Gastroesophageal sphincter (tissue), 4 donors: ENCODE results near the gene RBM22. TPM values are rescaled to one million over a fixed set of nuclear protein-coding genes. Genes with fewer than 3 reads are reported as not detected.
"Not testable (repeated sequence)": the region's sequence is repeated elsewhere in the genome, so short reads cannot be mapped to it uniquely, and the experiment has no call there.

Source experiments
- ATAC-seq: fragments of 150-250 bp; one replicate; pipeline ENCODE4 v1.9.1; 2016; ENCODE audit warnings: mild to moderate bottlenecking, moderate library complexity
- H3K27ac ChIP-seq, 4 donors: fragments of 200-600 bp; sonication (generic) in 3 of 4; 1 replicate in 3 of 4; 2 replicates in 1 of 4; pipeline ENCODE4 v1.5.1; 2016 to 2019
- H3K27me3 ChIP-seq: fragments of 200-600 bp; sonication (generic); one replicate; pipeline ENCODE4 v1.5.1; 2019
- H3K36me3 ChIP-seq, 2 donors: fragments of 200-600 bp; sonication (generic); one replicate each; pipeline ENCODE4 v1.5.1; 2019; ENCODE audit warnings: control low read depth in 1 of 2
- H3K4me1 ChIP-seq, 3 donors: fragments of 200-600 bp; sonication (generic); 1 replicate in 2 of 3; 2 replicates in 1 of 3; pipeline ENCODE4 v1.5.1; 2016 to 2019; ENCODE audit warnings: control low read depth in 2 of 3
- H3K4me3 ChIP-seq, 2 donors: fragments of 200-600 bp; sonication (generic); one replicate each; pipeline ENCODE4 v1.5.1; 2019; ENCODE audit warnings: mild to moderate bottlenecking in 1 of 2, moderate library complexity in 1 of 2
- H3K9me3 ChIP-seq, 3 donors: fragments of 200-600 bp; sonication (generic); one replicate each; pipeline ENCODE4 v1.5.1; 2017 to 2019; ENCODE audit warnings: control low read depth in 2 of 3
- CTCF ChIP-seq, 4 experiments: fragments of 200-600 bp in 2 of 4; fragments of 450-650 bp in 2 of 4; sonication (generic) in 1 of 4; IDR thresholded peaks; one replicate each; pipeline ENCODE4 v1.5.1; 2017 to 2019; ENCODE audit warnings: antibody characterized with exemption in 4 of 4, mild to moderate bottlenecking in 2 of 4, moderate library complexity in 2 of 4
- EP300 ChIP-seq: sonication (generic); formaldehyde crosslinking; IDR thresholded peaks from one replicate; pipeline ENCODE4 v1.6.1; 2017; ENCODE audit warnings: antibody characterized with exemption, mild to moderate bottlenecking
- POLR2A ChIP-seq, 2 donors: fragments of 450-650 bp; IDR thresholded peaks; one replicate each; pipeline ENCODE4 v1.6.1; 2017; ENCODE audit warnings: antibody characterized with exemption in 2 of 2, mild to moderate bottlenecking in 2 of 2, moderate library complexity in 1 of 2
- POLR2AphosphoS5 ChIP-seq: sonication (generic); formaldehyde crosslinking; IDR thresholded peaks from one replicate; pipeline ENCODE4 v1.6.1; 2017; ENCODE audit warnings: antibody characterized with exemption
- WGBS, 2 donors: methylation state at CpG; one replicate each; pipeline ENCODE4 v1.1.5; 2018; ENCODE audit warnings: low coverage in 1 of 2; 5-methylcytosine and 5-hydroxymethylcytosine counted together
- total RNA-seq, 4 donors: library from RNA; depleted of rRNA; stranded (reverse); fragments of >200 nt; gene quantifications; one replicate each; pipeline ENCODE4 v1.1.0, GENCODE V29; 2016

RBM22 gene
- total RNA-seq: 10 to 100 TPM; 24.3 to 37.2 (median 32.4) TPM

DNA sequence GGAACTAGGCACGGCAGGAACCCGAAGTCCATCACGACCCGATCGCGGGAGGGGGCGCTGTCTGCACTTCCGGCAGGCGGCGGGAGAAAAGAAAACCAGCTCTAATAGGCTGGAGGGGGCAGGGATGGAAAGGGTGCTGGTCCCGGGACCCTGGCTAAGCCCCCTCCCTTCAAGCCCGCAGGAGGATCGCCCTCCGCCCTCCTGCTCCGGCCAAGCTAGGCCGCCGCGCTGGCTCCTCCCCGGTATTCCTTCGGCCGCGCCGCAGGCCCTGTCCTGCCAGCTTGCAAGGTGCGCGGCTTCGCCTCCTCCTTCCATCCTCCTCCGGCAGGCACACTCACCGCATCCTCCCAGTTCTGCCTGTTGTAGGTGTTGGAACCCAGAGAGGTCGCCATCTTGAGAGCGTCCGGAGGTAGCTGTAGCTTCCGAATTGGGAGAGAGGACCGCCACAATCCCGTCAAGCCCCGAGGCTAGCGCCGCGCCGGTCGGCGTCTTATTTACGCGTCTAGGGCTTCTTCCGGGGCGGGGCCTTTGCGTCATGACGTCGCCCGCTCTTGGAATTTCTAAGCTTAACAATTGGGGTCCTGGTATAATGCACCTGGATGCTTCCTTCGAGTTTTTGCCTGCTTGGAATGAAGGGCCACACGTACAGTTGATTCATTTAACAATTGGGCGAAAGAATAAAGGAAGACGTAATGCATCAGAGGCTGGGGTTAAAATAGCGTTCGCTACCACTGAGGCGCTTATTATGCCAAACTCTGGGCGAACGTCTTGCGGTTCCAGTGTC lies at the start of gene RBM22:
RBM22 (minus strand) TSS at position 469 of the 784 bp plus-strand sequence; CDS start at position 392, 77 bp downstream.
- 0% methylated on average over 19 to 28 of the region's 59 CpGs for WGBS, 2 donors
- Histone ChIP-seq H3K4me1 (peaks cover 8 to 23% (median 9%) of the 10 kb centered on the region in 3 donors), H3K27ac (peak within 1 kb of the TSS; percentile 94 to 99 (median 98)), H3K27me3 (no peaks in the 10 kb centered on the region), H3K4me3 (peak within 1 kb of the TSS; percentile 89 to 91), H3K36me3 (peaks cover 5 to 34% of the 10 kb centered on the region in 2 donors), H3K9me3 (no peaks in the 10 kb centered on the region)
- peak; percentile 99 for ATAC-seq
- peak; percentile 65 to 70 for TF ChIP-seq POLR2A (IDR thresholded peaks at IDR 0.05)
- TF ChIP-seq CTCF (IDR thresholded peaks at IDR 0.05): peak; percentile 34 to 81 (median 55)
- no peak for TF ChIP-seq EP300
- TF ChIP-seq POLR2AphosphoS5: peak; percentile 84

DNA sequence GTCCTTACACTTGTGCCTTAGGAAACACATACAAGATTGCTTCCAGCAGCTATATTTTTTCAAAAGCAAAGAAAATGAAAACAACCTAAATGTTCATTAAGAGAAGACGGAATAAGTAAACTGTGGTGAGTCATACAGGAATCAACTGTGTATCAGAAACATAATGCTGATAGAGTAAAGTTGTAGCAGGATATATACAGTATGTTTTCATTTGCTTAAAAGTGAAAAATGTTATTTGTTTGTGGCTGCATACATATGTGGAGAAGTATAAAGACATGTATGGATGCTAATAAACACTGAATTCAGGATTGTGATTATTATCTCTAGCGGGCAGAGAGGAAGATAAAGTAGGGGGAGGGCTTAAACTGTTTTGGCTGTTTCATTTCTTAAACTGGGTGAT lies 49.6 kb upstream of the RBM22 start:
- no peak for TF ChIP-seq POLR2A (IDR thresholded peaks at IDR 0.05)
- TF ChIP-seq CTCF (IDR thresholded peaks at IDR 0.05): no peak
- no peak for TF ChIP-seq EP300
- no peak for TF ChIP-seq POLR2AphosphoS5
- H3K4me1 ChIP-seq: peaks cover 0 to 36% (median 5%) of the 10 kb centered on the region in 3 donors
- H3K36me3 ChIP-seq: peaks cover 9 to 50% of the 10 kb centered on the region in 2 donors
- no peak overlapping the region for H3K4me3 ChIP-seq
- ATAC-seq: no peak
- no peaks in the 10 kb centered on the region for H3K27me3 ChIP-seq
- H3K27ac ChIP-seq: no peak overlapping the region
- no peaks in the 10 kb centered on the region for H3K9me3 ChIP-seq
- 61 to 73% methylated on average over 2 of the region's 2 CpGs for WGBS, 2 donors

- H3K4me3 ChIP-seq, H3K27ac ChIP-seq, H3K27me3 ChIP-seq, H3K9me3 ChIP-seq, H3K4me1 ChIP-seq, ATAC-seq: not testable (repeated sequence)
- peaks cover 0 to 30% of the 10 kb centered on the region in 2 donors for H3K36me3 ChIP-seq
- 100% methylated on average over 1 to 4 of the region's 9 CpGs for WGBS, 2 donors
These were observed 42.3 kb upstream of the RBM22 start for GRCh38 chr5:150743142-150743488.

DNA sequence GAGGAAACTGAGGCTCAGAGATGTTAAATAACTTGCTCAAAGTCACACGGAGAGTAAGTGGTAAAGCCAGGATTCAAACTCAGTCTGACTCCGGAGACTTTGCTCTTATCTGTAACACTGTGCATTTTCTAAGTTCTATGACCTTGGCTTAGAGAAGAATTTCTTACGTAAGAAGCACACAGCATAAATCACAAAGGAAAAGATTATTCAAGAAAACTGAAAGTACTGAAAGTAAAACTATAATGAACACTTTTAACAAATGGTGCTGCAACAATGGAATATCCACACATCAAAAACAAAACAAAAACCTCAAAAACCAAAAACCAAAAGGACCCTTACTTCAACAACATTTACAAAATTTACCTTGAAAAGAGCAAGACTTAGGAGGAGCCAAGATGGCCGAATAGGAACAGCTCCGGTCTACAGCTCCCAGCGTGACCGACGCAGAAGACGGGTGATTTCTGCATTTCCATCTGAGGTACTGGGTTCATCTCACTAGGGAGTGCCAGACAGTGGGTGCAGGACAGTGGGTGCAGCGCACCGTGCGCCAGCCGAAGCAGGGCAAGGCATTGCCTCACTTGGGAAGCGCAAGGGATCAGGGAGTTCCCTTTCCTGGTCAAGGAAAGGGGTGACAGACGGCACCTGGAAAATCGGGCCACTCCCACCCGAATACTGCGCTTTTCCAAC lies 41.7 kb upstream of the RBM22 start:
- 92 to 95% methylated on average over 6 to 17 of the region's 18 CpGs for WGBS, 2 donors
- not testable (repeated sequence) for ATAC-seq, H3K4me3 ChIP-seq, H3K4me1 ChIP-seq, H3K9me3 ChIP-seq, H3K27me3 ChIP-seq, H3K27ac ChIP-seq
- H3K36me3 ChIP-seq: peaks cover 0 to 30% of the 10 kb centered on the region in 2 donors

GRCh38 chr5:150740992-150741391 lies 40.1 kb upstream of the RBM22 start:
- no peaks in the 10 kb centered on the region for H3K4me1 ChIP-seq
- ATAC-seq: no peak
- H3K27me3 ChIP-seq: no peaks in the 10 kb centered on the region
- no peak overlapping the region for H3K27ac ChIP-seq
- H3K4me3 ChIP-seq: no peak overlapping the region
- no peaks in the 10 kb centered on the region for H3K9me3 ChIP-seq
- TF ChIP-seq POLR2A (IDR thresholded peaks at IDR 0.05): no peak
- TF ChIP-seq EP300: no peak
- TF ChIP-seq CTCF (IDR thresholded peaks at IDR 0.05): no peak
- TF ChIP-seq POLR2AphosphoS5: no peak
- peaks cover 0 to 32% of the 10 kb centered on the region in 2 donors for H3K36me3 ChIP-seq

DNA sequence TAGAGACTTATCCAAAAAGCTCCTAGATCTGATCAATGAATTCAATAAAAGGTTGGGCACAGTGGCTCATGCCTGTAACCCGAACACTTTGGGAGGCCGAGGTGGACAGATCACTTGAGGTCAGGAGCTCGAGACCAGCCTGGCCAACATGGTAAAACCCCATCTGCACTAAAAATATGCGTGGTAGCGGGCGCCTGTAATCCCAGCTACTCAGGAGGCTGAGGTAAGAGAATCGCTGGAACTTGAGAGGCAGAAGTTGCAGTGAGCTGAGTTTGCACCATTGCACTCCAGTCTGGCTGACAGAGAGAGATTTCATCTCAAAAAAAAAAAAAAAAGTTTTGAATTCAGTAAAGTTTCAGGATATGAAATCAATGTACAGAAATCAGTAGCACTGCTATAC lies 38.0 kb upstream of the RBM22 start:
- Histone ChIP-seq H3K36me3 (peaks cover 0 to 49% of the 10 kb centered on the region in 2 donors), H3K4me1 (no peaks in the 10 kb centered on the region), H3K4me3 (no peak overlapping the region), H3K27ac (no peak overlapping the region), H3K27me3 (no peaks in the 10 kb centered on the region), H3K9me3 (no peaks in the 10 kb centered on the region)
- ATAC-seq: no peak
- TF ChIP-seq CTCF (IDR thresholded peaks at IDR 0.05): no peak
- TF ChIP-seq EP300: no peak
- TF ChIP-seq POLR2A (IDR thresholded peaks at IDR 0.05): no peak
- TF ChIP-seq POLR2AphosphoS5: no peak
- 72 to 94% methylated on average over 6 of the region's 7 CpGs for WGBS, 2 donors
